ENCODE results near the gene UNC5A. TPM values are rescaled to one million over a fixed set of nuclear protein-coding genes. Genes with fewer than 3 reads are reported as not detected.

UNC5A gene
- total RNA-seq, 1 experiment from 2014 or later, result 0.06 TPM

- no peak for DNase-seq (ENCODE audit: low read depth)
These were observed 82.3 kb downstream of the UNC5A start for GRCh38 chr5:176892663-176893062.

GRCh38 chr5:176894298-176894697 lies 83.9 kb downstream of the UNC5A start:
- no peak for DNase-seq (ENCODE audit: low read depth)

- no peak for DNase-seq (ENCODE audit: low read depth)
These were observed 85.5 kb downstream of the UNC5A start for GRCh38 chr5:176895831-176896230.

GRCh38 chr5:176897263-176897662 lies 86.9 kb downstream of the UNC5A start:
- DNase-seq (ENCODE audit: low read depth), result peak; percentile 16

GRCh38 chr5:176899296-176899891 lies 89.0 kb downstream of the UNC5A start, which contains the start of gene HK3:
Gene HK3 (minus strand): TSS chr5:176899346. CDS start chr5:176896159, 3,187 bp downstream.
- DNase-seq (ENCODE audit: low read depth), result no peak

GRCh38 chr5:176899946-176900779 lies 89.8 kb downstream of the UNC5A start:
- peak; percentile 59 for DNase-seq (ENCODE audit: low read depth)

GRCh38 chr5:176900780-176901204 lies 90.4 kb downstream of the UNC5A start:
- DNase-seq (ENCODE audit: low read depth), result no peak

GRCh38 chr5:176901260-176902101 lies 91.1 kb downstream of the UNC5A start:
- DNase-seq (ENCODE audit: low read depth), result no peak

- no peak for DNase-seq (ENCODE audit: low read depth)
These were observed 91.9 kb downstream of the UNC5A start for GRCh38 chr5:176902102-176902814.

- no peak for DNase-seq (ENCODE audit: low read depth)
These were observed 92.7 kb downstream of the UNC5A start for GRCh38 chr5:176902911-176903664.

- DNase-seq (ENCODE audit: low read depth), result no peak
These were observed 93.9 kb downstream of the UNC5A start for GRCh38 chr5:176904276-176904675.

GRCh38 chr5:176906126-176906525 lies 95.8 kb downstream of the UNC5A start:
- DNase-seq (ENCODE audit: low read depth), result no peak

- no peak for DNase-seq (ENCODE audit: low read depth)
These were observed 96.4 kb downstream of the UNC5A start for GRCh38 chr5:176906796-176907195.

GRCh38 chr5:176908675-176909368 lies 98.5 kb downstream of the UNC5A start:
- no peak for DNase-seq (ENCODE audit: low read depth)

GRCh38 chr5:176912115-176912514 lies 101.8 kb downstream of the UNC5A start:
- DNase-seq (ENCODE audit: low read depth), result no peak

GRCh38 chr5:176915906-176916305 lies 105.5 kb downstream of the UNC5A start:
- DNase-seq (ENCODE audit: low read depth), result no peak

GRCh38 chr5:176916337-176916736 lies 106.0 kb downstream of the UNC5A start:
- DNase-seq (ENCODE audit: low read depth), result no peak

- DNase-seq (ENCODE audit: low read depth), result no peak
These were observed 108.3 kb downstream of the UNC5A start for GRCh38 chr5:176918613-176919012.

- no peak for DNase-seq (ENCODE audit: low read depth)
These were observed 111.4 kb downstream of the UNC5A start for GRCh38 chr5:176921714-176922113.

GRCh38 chr5:176922817-176923216 lies 112.5 kb downstream of the UNC5A start:
- DNase-seq (ENCODE audit: low read depth), result no peak
